Peyer's patch (tissue), 4 donors: Measurements from ENCODE around the gene RERE.

ENCODE experiments used
- CTCF ChIP-seq, 6 experiments: fragments of 450-650 bp in 4 of 6; fragments of 200-600 bp in 2 of 6; sonication (generic) in 1 of 6; IDR thresholded peaks; one replicate each; pipeline ENCODE4 v1.5.1; 2017 to 2019; ENCODE audit warnings: antibody characterized with exemption in 6 of 6, mild to moderate bottlenecking in 3 of 6, moderate library complexity in 1 of 6
- POLR2A ChIP-seq, 2 donors: fragments of 450-650 bp; IDR thresholded peaks; one replicate each; pipeline ENCODE4 v1.5.1; 2017; ENCODE audit warnings: antibody characterized with exemption in 2 of 2, mild to moderate bottlenecking in 2 of 2, moderate library complexity in 2 of 2

- no peak for TF ChIP-seq CTCF (IDR thresholded peaks at IDR 0.05)
- no peak for TF ChIP-seq POLR2A (IDR thresholded peaks at IDR 0.05)
These were observed 331.4 kb downstream of the RERE start for GRCh38 chr1:8486047-8486446.
